B cell (primary cell): ENCODE measurements around the gene AUNIP. TPM values are rescaled to one million over a fixed set of nuclear protein-coding genes. Genes with fewer than 3 reads are reported as not detected.

Experiments
- ATAC-seq: fragments of 200-7000 bp; cut with Tn5 transposase; one replicate; pipeline ENCODE4 v1.10.0; 2021; ENCODE audit warnings: low read depth, mild to moderate bottlenecking, moderate number of reproducible peaks, moderate library complexity
- CTCF ChIA-PET: fragments of 350-600 bp; sonication (Branson Sonifier 250); formaldehyde crosslinking; loops from one replicate; lab custom pipeline; 2021; ENCODE audit warnings: antibody characterized with exemption, inconsistent platforms; lab: Charles Lee
- POLR2A ChIA-PET: fragments of 350-600 bp; sonication (Branson Sonifier 250); formaldehyde crosslinking; loops from one replicate; lab custom pipeline; 2021; ENCODE audit warnings: antibody characterized with exemption; lab: Charles Lee
- DNase-seq: peaks from one replicate; pipeline ENCODE4 v3.0.0; 2013
- H2AFZ ChIP-seq: 2 replicates; pipeline ENCODE4 v1.6.1; 2012; ENCODE audit warnings: mild to moderate bottlenecking, low read depth, low read length; ENCODE audit not compliant: insufficient read depth, poor library complexity, severe bottlenecking
- H3K27ac ChIP-seq, 2 donors: 1 replicate in 1 of 2; 2 replicates in 1 of 2; pipeline ENCODE4 v1.5.1; 2012 to 2013; ENCODE audit warnings: low read length in 2 of 2, mild to moderate bottlenecking in 2 of 2, moderate library complexity in 1 of 2
- H3K27me3 ChIP-seq, 4 experiments: fragments of 200-600 bp in 1 of 4; sonication (generic) in 1 of 4; replicated peaks in 1 of 4; 1 replicate in 2 of 4; 2 replicates in 2 of 4; pipeline versions ENCODE4 v1.6.1 to v1.7.0; 2013 to 2016; ENCODE audit warnings: low read length in 3 of 4, mild to moderate bottlenecking in 2 of 4, mixed read lengths in 1 of 4, moderate library complexity in 1 of 4; ENCODE audit not compliant: insufficient read depth in 4 of 4, control insufficient read depth in 3 of 4; ENCODE audit errors: control extremely low read depth in 1 of 4
- H3K36me3 ChIP-seq, 2 experiments: replicated peaks in 1 of 2; 1 replicate in 1 of 2; 2 replicates in 1 of 2; pipeline versions ENCODE4 v1.6.1 to v1.7.1; 2013; ENCODE audit warnings: low read length in 1 of 2; ENCODE audit not compliant: insufficient read depth in 2 of 2, control insufficient read depth in 1 of 2; ENCODE audit errors: control extremely low read depth in 1 of 2, extremely low read depth in 1 of 2
- H3K4me1 ChIP-seq, 2 donors: fragments of 200-600 bp in 1 of 2; sonication (generic) in 1 of 2; 1 replicate in 1 of 2; 2 replicates in 1 of 2; pipeline versions ENCODE4 v1.5.1 to v1.6.1; 2013 to 2017; ENCODE audit warnings: low read length in 2 of 2; ENCODE audit not compliant: control insufficient read depth in 2 of 2, insufficient read depth in 2 of 2
- H3K4me2 ChIP-seq: replicated peaks from 2 replicates; pipeline ENCODE3; 2012; ENCODE audit warnings: mild to moderate bottlenecking, low read depth, low read length; ENCODE audit not compliant: poor library complexity, severe bottlenecking
- H3K4me3 ChIP-seq, 5 experiments: fragments of 200-600 bp in 1 of 5; sonication (generic) in 1 of 5; 1 replicate in 3 of 5; 2 replicates in 2 of 5; pipeline versions ENCODE4 v1.5.1 to v1.7.0; 2011 to 2016; ENCODE audit warnings: low read length in 4 of 5, mild to moderate bottlenecking in 4 of 5, low read depth in 2 of 5, control low read depth in 1 of 5, moderate library complexity in 1 of 5; ENCODE audit not compliant: insufficient read depth in 1 of 5; ENCODE audit errors: control extremely low read depth in 1 of 5, extremely low read depth in 1 of 5
- H3K79me2 ChIP-seq: fragments of 200-600 bp; sonication (generic); one replicate; pipeline ENCODE4 v1.6.0; 2016; ENCODE audit warnings: low read length; ENCODE audit not compliant: control insufficient read depth, insufficient read depth
- H3K9ac ChIP-seq: fragments of 200-600 bp; sonication (generic); 2 replicates; pipeline ENCODE4 v1.6.1; 2017; ENCODE audit warnings: mild to moderate bottlenecking, low read length, moderate library complexity
- H3K9me3 ChIP-seq, 3 donors: one replicate each; pipeline versions ENCODE4 v1.6.1 to v1.7.1; 2013; ENCODE audit warnings: low read length in 2 of 3; ENCODE audit not compliant: control insufficient read depth in 2 of 3, insufficient read depth in 1 of 3; ENCODE audit errors: control extremely low read depth in 1 of 3
- H4K20me1 ChIP-seq: 2 replicates; pipeline ENCODE4 v1.6.0; 2012; ENCODE audit warnings: mild to moderate bottlenecking, low read length; ENCODE audit not compliant: insufficient read depth, control insufficient read depth, poor library complexity, severe bottlenecking
- H3K27ac Mint-ChIP-seq: one replicate; pipeline ENCODE4 v1.8.0; 2021; ENCODE audit warnings: mixed read lengths
- H3K27me3 Mint-ChIP-seq: one replicate; pipeline ENCODE4 v1.8.0; 2021; ENCODE audit warnings: mixed read lengths
- H3K4me1 Mint-ChIP-seq: one replicate; pipeline ENCODE4 v1.8.0; 2021; ENCODE audit warnings: mixed read lengths
- H3K4me3 Mint-ChIP-seq: one replicate; pipeline ENCODE4 v1.8.0; 2021; ENCODE audit warnings: mixed read lengths
- H3K9me3 Mint-ChIP-seq: one replicate; pipeline ENCODE4 v1.8.0; 2022; ENCODE audit warnings: mixed read lengths; ENCODE audit not compliant: insufficient read depth
- CTCF ChIP-seq: fragments of 200-600 bp; IDR thresholded peaks from one replicate; pipeline ENCODE4 v1.8.0; 2022; ENCODE audit warnings: antibody characterized with exemption, mild to moderate bottlenecking
- EZH2 ChIP-seq: IDR thresholded peaks from 2 replicates; pipeline ENCODE4 v1.6.1; 2012; ENCODE audit warnings: borderline replicate concordance, low read depth, mild to moderate bottlenecking, moderate library complexity, low read length; ENCODE audit not compliant: insufficient read depth, poor library complexity, severe bottlenecking
- WGBS: methylation state at CpG from one replicate; pipeline ENCODE4 v1.1.5; 2013; ENCODE audit warnings: missing lambda C conversion rate; ENCODE audit not compliant: insufficient coverage; 5-methylcytosine and 5-hydroxymethylcytosine counted together
- intact Hi-C: fragments of 100-400 bp; cut with micrococcal nuclease; formaldehyde crosslinking; loops from one replicate; pipeline ENCODE4 v1.10.0; 2022
- polyA plus RNA-seq: library from polyadenylated mRNA; depleted of rRNA; stranded (reverse); fragments of >200 nt; gene quantifications from 2 replicates; pipeline ENCODE4 v1.2.3, GENCODE V29; 2012
- total RNA-seq, 2 donors: library from RNA; stranded (reverse); fragments of 120-200 nt in 1 of 2; gene quantifications; 1 replicate in 1 of 2; 2 replicates in 1 of 2; pipeline versions ENCODE4 v1.2.3 to v1.2.4, GENCODE V29; 2013 to 2022

The AUNIP gene
- total and polyA plus RNA-seq, 2 donors (not counting 1 experiment from before 2014, with no cell fraction given) = 0.27 TPM; not detected in 1

- Histone ChIP-seq H3K9me3 (no peaks in the 10 kb centered on the region), H3K27me3 (no peaks in the 10 kb centered on the region), H3K4me2 (no peak overlapping the region), H3K36me3 (peaks cover 2 to 14% of the 10 kb centered on the region in 2 experiments), H4K20me1 (no peaks in the 10 kb centered on the region), H2AFZ (peak overlapping the region; percentile 51), H3K4me1 (peaks cover 0 to 12% of the 10 kb centered on the region in 2 donors), H3K4me3 (no peak overlapping the region), H3K9ac (no peak overlapping the region), H3K27ac (no peak overlapping the region), H3K79me2 (no peaks in the 10 kb centered on the region)
- H3K9me3 Mint-ChIP-seq = no peaks in the 10 kb centered on the region
- H3K27me3 Mint-ChIP-seq = no peaks in the 10 kb centered on the region
- ChIA-PET POLR2A (interaction anchor here (1.4 to 2.1 kb wide), 2 partner anchors 9 to 21 kb away, joined by 5 read pairs; partner anchors contain the start of gene PAQR7), CTCF (interaction anchor here (0.7 to 7.3 kb wide), 27 partner anchors 8 to 493 kb away, joined by 3 to 210 read pairs (median 4); partner anchors contain the start of genes MTFR1L, PAFAH2, PAQR7 and STMN1)
- ATAC-seq (no peak), DNase-seq (no peak)
- intact Hi-C loops = loop anchor here (10.0 kb wide), 1 partner anchor 249 kb away; no protein-coding TSS in a partner anchor
- H3K4me1 Mint-ChIP-seq = peaks cover 9% of the 10 kb centered on the region
- TF ChIP-seq CTCF (no peak), EZH2 (no peak)
- H3K4me3 Mint-ChIP-seq = no peak overlapping the region
- no peak overlapping the region for H3K27ac Mint-ChIP-seq
- 60% methylated on average over 1 of the region's 1 CpG for whole genome bisulfite sequencing
These were observed 37.0 kb upstream of the AUNIP start for GRCh38 chr1:25896266-25896665.

GRCh38 chr1:25895365-25895990 is 36.2 kb upstream of the AUNIP start:
- Mint-ChIP-seq H3K9me3 (no peaks in the 10 kb centered on the region), H3K4me1 (peaks cover 9% of the 10 kb centered on the region), H3K27ac (peak overlapping the region; percentile 27), H3K27me3 (no peaks in the 10 kb centered on the region), H3K4me3 (no peak overlapping the region)
- intact Hi-C loops = loop anchor here (1.0 to 10.0 kb wide), 4 partner anchors 10 to 249 kb away; partner anchors contain the start of gene PAFAH2
- no peaks in the 10 kb centered on the region for H4K20me1 ChIP-seq
- peak overlapping the region; percentile 51 for H2AFZ ChIP-seq
- POLR2A ChIA-PET = interaction anchor here (0.8 to 2.1 kb wide), 5 partner anchors 10 to 140 kb away, joined by 3 to 10 read pairs (median 5); partner anchors contain the start of genes PAFAH2 and PAQR7
- CTCF ChIA-PET = interaction anchor here (0.5 to 7.3 kb wide), 39 partner anchors 8 to 1480 kb away, joined by 3 to 210 read pairs (median 4); partner anchors contain the start of genes MTFR1L, NIPAL3, PAFAH2 and PAQR7
- ATAC-seq (peak; percentile 100), DNase-seq (peak; percentile 94)
- H3K79me2 ChIP-seq = no peaks in the 10 kb centered on the region
- no peak overlapping the region for H3K27ac ChIP-seq
- WGBS = 35% methylated on average over 12 of the region's 12 CpGs
- H3K9me3 ChIP-seq = no peaks in the 10 kb centered on the region
- peaks cover 0 to 8% of the 10 kb centered on the region in 2 experiments for H3K36me3 ChIP-seq
- no peaks in the 10 kb centered on the region for H3K27me3 ChIP-seq
- H3K9ac ChIP-seq = no peak overlapping the region
- no peak for TF ChIP-seq EZH2
- TF ChIP-seq CTCF = peak; percentile 99
- no peak overlapping the region for H3K4me3 ChIP-seq
- peak overlapping the region; percentile 39 for H3K4me2 ChIP-seq
- peaks cover 0 to 12% of the 10 kb centered on the region in 2 donors for H3K4me1 ChIP-seq
